Colon (tissue), 2 donors: ENCODE data around the gene KDM4B.

ENCODE experiments used
- FAIRE-seq: peaks from 2 replicates; lab custom pipeline; 2012; peaks lifted over from hg19 to GRCh38; lab: Jason Lieb, UNC
- donor health status: control.
- donor health status: control.

The KDM4B gene

DNA sequence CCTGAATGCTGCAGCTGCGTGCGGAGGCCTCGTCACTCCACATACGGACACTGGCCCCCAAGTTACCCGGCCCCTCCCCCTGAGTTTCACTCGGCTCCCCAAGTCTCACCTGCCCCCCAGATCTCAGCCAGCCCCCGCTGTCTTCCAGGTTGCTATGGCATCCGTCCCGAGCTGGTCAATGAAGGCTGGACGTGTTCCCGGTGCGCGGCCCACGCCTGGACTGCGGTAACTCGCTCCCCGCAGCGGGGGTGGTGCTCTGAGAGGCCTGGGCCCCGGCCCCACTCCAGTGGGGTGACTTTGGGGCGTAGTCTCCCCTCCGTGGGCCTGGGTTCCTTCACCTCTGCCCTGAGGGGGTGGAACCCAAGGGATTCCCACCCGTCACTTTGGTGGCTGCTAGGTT lies 168.2 kb downstream of the KDM4B start:
- FAIRE-seq = no peak

DNA sequence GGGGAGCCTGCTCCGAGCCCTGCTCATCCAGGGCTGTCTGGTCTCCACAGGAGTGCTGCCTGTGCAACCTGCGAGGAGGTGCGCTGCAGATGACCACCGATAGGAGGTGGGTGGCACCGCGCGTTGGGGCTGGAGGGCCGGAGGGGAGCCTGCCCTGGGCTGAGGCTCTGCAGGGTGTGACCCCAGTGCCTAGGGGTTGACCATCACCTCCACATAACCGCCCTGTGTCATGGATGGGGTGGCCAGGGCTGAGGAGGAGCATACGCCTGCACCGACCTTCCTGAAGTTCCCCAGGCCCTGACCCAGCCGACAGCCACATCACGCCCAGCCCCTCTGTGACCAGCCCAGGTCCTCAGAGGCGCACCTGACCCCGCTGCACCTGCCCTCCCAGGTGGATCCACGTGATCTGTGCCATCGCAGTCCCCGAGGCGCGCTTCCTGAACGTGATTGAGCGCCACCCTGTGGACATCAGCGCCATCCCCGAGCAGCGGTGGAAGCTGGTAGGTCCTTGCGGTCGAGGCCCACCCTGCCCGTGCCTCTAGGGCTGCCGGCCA lies 168.7 kb downstream of the KDM4B start:
- no peak for FAIRE-seq

DNA sequence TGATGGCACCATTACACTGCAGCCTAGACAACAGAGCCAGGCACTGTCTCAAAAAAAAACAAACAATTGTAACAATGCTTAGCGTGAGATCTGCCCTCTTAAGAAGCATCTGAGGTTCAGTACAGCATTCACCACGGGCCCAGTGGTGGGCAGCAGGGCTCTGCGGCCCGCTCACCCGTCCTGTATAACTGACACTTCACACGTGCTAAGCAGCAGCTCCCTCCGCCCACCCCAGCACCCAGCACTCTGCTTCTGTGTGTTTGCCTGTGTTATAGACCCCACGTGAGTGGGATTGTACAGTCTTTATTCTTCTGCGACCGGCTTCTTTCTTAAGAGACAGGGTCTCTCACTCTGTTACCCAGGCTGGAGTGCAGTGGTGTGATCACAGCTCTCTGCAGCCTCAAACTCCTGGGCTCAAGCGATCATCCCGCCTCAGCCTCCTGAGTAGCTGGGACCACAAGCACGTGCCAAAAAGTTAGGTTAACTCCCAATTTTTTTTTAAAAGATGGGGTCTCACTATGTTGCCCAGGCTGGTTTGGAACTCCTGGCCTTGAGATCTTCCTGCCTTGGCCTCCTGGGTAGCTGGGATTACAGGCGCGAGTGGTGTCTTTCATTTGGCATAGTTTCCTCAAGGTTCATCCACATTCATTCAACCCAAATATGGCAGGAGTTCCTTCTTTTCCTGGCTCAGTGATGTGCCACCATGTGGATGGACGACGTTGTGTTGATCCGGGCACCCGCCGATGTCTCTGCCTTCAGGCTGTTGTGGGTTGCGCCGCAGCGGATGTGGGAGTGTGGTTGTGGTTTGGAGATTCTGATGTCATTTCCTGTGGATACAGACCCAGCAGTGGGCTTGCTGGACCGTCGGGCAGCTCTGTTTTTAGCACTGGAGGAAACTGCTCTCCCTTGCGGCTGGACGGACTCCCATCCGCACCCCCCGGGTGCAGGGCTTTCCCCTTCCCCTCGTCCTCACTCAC lies 170.0 kb downstream of the KDM4B start:
- no peak for FAIRE-seq

DNA sequence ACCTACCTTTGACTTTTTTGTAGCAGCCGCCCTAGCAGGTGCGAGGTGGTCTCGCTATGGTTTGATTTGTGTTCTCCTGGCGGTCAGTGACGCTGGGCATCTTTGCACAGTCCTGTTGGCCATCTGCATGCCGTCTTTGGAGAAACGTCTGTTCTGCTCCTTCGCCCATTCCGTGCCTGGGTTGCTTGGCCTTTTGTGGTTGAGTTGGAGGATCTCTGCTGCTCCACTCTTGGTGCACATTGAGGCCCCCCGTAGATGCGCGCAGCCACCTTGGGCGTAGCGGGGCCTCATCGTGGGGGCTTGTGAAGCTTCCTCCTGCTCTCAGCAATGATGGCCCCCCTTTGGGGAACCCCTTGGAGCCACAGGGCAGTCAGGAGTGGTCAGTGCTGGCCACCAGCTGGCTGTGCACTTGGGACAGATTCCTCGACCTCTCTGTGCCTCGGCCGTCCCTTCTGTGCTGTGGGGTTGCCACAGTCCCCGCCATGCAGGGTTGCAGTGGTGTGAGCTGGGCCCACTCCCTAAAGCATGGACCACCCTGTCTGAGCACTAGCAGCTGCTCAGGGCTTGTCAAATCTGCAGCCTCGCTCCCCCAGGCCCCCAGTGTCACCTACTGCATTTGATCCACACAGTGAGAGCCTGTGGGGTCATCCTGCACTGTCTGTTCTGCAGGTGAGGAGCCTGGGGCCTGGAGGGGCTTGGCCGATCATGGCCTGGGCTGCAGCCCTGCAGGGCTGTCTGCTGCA lies 170.8 kb downstream of the KDM4B start:
- no peak for FAIRE-seq

DNA sequence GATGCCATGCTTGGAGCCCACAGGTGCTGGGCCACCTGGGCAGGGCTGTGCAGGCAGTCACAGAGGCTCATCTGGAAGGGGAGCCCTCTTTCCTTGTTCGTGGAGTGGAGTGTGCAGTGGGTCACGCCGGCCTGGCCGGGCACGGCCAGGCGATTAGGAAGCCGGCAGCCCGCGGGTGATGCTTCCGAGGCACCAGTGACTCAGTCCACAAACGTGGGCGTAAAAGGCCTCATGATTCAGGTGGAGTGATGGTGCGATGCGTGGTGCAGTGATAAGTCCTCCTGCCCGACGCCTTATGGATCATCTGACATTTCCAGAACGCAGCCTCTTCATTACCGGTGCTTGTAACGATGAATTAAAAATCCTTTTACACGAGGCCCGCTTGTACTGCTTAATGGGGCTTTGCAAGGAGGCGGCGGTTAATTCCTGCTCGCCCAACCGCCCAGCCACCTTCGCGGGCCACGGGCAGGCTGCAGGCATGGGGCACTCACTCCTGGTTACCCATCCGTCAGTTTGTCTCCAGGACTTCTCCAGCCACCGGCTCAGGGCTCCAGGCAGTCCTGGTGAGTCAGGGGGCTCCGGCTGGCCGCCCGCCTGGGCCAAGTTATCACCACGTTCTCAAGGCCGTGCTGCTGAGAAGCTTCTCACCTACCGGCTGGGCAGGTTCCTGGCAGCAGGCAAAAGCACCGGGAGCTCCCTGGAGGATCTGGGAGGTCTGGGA lies 172.4 kb downstream of the KDM4B start:
- no peak for FAIRE-seq

DNA sequence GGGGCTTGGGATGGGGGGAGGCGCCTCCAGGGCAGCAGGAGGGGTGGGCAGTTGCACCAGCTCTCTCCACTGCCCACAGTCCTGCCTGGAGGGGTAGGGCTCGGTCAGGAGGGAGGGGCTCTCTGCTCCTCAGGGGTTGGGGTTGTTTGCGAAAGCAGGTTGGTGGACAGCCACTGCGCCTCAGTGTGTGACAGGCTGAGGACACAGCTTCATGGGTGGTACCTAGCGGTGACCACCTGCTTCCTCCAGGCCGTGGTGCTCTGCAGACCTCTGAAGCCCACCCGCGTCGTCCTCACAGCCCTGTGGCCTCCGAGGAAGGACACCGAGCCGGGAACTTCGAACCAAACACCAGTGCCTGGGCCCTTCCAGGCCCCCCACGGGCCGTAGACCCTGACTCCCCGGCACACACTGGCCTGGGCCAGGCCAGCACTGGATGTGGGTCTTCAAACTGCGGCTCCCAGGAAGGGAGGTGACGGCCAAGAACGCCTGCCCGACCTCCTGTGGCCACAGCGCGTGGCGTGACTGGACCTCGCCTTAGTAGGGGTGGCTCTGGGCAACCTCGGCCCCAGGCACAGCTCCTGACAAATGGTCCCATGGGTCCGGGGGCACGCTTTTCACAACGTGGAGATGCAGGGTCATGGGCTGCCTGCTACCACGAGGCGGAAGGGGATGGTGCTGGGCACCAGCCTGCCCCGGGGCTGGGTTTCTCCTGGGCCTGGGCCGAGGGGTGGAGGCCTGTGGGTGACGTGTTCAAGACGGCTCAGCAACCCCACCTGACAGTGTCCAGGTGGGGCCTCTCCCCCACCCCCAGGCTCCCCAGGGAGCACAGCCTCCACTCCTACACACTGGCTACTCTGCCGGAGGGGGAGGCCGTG lies 173.2 kb downstream of the KDM4B start:
- no peak for FAIRE-seq

DNA sequence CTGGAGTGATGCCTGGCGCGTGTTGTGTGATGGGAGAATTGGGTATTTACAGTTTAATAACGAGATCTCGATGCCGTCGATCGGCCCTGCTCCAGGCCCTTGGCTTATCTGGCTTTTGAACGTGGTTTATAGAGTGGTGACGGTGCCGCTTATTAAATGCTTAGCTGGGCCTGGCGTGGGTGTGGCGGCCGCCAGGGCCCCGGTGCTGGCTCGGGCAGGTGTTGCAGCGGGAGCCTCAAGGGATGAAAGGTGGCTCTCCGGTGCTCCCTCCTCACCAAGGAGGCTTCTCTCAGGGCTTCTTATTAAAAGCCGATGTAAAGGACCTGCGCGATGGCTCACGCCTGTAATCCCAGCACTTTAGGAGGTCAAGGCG lies 173.8 kb downstream of the KDM4B start:
- FAIRE-seq = no peak

DNA sequence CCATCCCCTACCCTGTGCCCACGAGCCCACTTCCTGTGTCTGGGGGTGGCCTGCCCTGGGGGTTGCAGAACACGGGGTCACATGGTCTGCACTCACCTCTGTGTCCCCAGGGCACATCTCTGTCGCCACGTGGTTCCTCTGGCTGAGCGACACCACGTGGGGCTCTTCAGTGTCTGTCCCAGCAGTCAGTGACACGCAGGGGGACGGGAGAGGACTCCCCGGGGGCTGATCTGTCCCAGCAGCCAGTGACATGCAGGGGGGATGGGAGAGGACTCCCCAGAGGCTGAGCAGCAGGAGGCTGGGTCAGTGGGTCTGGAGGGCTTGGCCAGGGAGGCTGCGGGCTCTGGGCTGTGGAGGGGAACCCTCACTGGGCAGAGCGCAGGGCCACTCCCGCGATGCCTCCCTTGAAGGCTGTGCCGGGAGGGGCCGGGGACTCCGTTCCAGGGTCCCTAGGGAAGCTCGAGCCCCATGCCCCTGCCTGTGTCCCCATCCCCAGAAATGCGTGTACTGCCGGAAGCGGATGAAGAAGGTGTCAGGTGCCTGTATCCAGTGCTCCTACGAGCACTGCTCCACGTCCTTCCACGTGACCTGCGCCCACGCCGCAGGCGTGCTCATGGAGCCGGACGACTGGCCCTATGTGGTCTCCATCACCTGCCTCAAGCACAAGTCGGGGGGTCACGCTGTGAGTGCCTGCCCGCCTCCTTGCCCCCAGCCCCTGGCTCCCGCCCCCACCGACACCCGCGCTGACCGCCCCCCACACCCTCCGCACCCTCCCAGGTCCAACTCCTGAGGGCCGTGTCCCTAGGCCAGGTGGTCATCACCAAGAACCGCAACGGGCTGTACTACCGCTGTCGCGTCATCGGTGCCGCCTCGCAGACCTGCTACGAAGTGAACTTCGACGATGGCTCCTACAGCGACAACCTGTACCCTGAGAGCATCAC lies 174.8 kb downstream of the KDM4B start:
- FAIRE-seq = no peak

DNA sequence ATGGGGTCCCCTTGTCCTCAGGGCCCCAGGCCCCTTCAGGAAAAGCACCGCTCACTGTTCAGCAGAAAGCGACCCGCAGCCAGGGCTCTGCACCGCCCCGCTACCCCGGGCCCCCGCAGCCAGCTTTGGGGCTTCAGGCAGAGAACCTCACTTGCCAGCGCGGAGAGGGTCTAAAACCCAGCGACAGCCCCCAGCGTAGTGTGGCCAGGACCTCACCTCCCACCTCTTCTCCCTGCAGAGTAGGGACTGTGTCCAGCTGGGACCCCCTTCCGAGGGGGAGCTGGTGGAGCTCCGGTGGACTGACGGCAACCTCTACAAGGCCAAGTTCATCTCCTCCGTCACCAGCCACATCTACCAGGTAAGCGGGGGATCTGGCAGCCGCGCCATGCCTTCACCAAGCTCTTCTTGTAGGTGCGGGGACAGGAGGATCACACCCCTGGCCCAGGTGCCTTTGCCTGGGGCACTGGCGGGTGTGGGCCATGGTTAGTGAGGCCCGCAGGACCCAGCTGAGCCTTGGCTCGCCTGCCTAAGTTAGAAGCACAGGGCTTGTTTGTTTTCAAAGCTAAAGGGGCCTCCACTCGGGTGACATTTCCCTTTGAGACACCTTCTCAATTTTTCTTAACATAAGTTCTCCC lies 175.7 kb downstream of the KDM4B start:
- FAIRE-seq = no peak

DNA sequence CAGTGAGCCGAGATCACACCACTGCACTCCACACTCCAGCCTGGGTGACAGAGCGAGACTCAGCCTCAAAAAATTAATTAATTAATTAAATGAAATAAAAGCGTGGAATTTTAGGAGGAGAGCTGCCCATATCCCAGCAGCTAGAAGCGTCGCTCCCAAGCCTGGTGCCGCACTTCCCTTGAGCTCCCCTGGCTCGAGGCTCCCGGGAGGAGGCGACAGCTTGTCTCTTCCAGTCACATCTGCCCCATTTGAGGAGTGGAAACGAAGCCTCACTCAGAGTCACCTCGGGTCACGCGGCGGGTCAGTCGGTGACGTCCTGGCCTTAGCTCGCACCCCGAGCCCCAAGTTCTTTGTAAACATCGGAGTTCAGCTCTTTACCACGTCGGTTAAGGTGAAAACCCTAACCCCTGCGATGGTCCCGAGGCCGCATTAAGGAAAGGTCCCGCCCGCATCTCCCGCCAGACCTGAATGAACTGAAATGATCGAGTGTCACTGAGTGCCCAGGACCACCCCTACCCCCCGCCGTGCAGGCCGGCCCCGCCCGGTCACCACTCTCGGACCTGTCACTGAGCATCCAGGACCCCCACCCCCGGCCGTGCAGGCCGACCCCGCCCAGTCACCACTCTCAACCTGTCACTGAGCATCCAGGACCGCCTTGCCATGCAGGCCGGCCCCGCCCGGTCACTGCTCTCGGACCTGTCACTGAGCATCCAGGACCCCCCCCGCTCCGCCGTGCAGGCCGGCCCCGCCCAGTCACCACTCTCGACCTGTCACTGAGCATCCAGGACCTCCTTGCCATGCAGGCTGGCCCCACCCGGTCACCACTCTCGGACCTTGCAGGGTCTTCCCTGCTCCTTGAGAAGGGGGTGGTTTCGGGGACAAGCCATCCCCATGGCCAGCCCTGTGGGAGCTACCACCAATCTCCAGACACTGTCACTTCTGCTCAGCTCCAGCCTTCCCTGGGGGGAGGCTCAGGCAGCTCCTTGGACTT lies 176.9 kb downstream of the KDM4B start:
- no peak for FAIRE-seq

DNA sequence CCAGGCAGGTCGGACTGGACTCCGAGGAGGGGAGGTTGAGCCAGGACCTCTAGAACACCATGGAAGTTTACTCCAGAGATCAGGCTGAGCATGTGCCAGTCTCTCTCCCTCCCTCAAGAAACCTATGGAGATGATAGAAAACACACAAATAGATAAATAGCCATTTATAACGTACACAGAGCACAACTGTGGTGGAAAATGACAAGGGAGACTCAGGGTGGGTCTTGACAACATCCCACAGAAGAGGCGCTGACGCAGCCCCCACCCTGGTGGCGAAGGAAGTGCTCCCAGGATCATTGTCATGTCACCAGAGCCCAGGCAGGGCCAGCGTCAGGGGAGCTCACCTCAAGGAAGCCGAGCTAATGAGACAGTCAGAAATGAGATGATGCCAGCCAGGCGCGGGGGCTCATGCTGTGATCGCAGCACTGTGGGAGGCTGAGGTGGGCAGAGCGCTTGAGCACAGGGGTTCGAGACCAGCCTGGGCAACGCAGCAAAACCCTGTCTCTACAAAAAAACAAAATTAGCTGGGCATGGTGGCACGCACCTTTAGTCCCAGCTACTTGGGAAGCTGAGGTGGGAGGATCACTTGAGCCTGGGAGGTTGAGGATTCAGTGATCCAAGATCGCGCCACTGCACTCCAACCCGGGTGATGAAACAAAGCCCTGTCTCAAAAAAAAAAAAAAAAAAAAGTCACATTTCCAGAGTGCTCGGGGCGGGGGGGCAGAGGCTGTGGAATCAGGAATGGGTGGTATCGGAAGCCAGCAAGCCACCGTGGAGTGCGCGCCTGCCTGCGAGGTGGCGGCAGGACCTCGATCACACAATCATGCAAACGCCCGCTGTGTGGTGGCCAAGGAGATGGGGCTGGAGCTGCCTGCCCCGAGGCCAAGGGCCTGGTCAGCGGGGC lies 178.4 kb downstream of the KDM4B start:
- FAIRE-seq = no peak

DNA sequence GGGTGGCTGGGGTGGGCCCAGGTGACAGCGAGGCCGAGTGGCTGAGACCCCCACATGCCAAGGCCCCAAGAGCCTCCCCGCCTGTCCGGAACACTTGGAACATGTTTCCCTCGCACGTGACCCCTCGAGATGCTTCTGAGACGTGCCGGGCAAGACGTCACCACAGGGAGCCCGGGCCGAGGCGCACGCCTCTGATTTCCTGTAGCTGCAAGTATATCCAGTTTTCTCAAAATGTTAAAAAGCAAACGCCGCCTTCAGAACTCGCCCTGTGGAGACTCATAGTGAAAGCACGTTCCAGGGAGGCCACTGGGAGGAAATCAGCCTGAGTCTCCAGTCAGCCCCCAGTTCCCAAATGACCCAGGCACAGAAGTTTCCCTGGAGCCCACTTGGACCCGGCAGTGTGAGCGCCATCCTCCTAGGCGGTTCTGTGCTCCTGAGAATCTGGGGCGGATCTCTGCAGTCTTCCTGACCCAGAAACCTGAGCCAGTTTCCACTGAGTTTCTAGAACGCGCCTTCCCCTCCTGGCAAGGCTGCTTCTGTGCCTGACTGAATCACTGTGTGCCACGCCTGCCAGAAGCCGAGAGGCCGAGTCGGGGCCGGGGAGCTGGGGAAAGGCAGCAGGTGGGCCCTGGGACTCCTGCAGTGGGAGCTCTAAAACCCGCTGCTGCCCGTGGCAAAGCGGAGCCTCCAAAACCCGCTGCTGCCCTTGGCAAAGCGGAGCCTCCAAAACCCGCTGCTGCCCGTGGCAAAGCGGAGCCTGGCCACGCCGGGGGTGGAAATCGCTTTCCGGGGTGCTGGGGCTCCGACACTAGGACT lies 179.3 kb downstream of the KDM4B start:
- no peak for FAIRE-seq

DNA sequence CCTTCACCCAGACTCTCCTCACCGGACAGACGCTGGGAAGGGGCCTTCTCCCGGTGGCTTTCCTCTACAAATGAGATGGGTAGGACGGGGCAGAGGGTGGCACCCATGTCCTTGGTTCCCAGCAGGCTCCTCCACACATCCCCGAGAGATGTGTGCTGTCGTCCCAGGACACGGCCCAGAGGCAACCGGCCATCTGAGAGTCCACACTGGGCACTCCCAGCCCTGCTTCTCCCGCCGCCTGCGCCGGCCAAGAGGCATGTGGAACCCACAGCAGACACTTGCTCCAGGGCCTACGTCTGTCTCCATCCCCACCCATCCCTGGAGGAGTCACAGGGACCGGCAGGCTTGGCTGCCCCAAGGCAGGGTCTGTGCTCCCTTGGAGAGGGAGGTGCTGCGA lies 179.9 kb downstream of the KDM4B start:
- no peak for FAIRE-seq

DNA sequence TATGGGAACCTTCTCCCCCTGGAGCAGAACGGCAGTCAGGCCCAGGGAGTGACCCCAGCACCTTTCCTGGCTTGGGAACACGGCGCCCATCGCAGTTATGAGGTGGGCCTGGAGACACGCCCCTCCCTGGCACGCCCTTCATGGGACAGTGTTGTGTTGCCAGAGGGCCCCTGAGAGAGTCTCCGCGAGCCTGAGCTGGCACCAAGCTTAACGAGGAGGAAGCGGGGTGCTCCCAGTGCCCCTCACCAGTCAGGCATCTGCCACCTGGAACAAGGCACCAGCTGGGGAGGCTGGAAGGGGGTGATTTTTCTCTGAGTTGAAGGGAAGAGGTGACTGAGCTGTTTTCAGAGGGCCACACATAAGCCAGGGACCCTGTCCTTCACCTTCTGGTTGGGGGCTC lies 180.6 kb downstream of the KDM4B start:
- FAIRE-seq = no peak

DNA sequence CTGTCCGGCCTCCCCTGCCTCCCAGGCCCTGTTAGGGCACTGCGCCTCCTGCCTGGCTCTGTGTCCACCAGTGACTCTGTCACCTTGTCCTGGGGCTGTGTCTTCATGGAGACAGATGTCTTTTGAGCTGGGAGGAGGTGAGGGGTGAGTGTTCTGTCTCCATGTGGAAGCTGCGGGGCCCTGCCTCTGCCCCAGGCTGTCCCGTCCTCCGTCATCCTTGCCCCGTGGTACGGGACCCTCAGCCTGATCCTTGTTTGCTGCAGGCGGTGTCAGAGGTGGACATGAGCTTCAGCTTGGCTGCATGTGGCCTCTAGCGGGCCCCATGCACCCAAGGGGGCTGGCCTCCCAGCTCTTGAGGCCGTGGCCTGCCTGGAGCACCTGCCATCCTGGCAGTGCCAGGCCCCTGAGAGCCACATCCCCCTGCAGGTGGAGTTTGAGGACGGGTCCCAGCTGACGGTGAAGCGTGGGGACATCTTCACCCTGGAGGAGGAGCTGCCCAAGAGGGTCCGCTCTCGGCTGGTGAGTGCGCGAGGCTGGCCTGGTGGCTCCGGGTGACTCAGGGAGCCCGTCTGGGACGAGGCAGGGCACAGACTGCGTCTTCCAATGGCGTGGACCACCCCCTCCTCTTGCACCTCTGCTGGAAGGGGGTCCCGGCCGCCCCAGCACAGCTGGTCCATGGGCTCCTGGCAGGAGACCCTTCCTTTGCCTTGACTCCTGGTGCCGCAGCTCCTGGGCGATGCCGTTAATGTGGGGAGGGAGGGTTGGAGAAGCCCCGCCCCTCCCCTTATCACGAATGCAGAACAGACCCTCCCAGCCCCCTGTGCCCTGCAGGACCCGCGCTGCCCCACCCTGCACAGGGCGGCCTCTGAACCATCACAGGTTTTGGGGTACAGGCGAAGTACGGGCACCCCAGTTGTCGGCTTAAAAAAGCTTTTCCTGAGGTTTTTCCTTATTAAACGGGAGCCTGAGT lies 181.3 kb downstream of the KDM4B start:
- no peak for FAIRE-seq
